Measurements from ENCODE around the gene CYTL1. TPM values are rescaled to one million over a fixed set of nuclear protein-coding genes. Genes with fewer than 3 reads are reported as not detected.

CYTL1 gene
- total RNA-seq, 4 donors from 2014 or later: 0.79 to 1.8 TPM; not detected in 2

GRCh38 chr4:5043579-5043978, 24.3 kb upstream of the CYTL1 start:
- TF ChIP-seq CTCF (IDR thresholded peaks at IDR 0.05): no peak
- TF ChIP-seq EP300 (IDR thresholded peaks at IDR 0.05; ENCODE audit: low read depth): no peak
- no peak for TF ChIP-seq POLR2A (IDR thresholded peaks at IDR 0.05)
- no peak for TF ChIP-seq POLR2AphosphoS5 (IDR thresholded peaks at IDR 0.05)
- H3K4me1 ChIP-seq: no peaks in the 10 kb centered on the region
- no peak overlapping the region for H3K27ac ChIP-seq
- in situ Hi-C loops (cut with MboI; ENCODE audit: low pct_ligation_motif_present in 1 of 4, low pct_unique_long_range_greater_than_20kb in 1 of 4, low sequenced_read_pairs in 3 of 4) (no loop called here), intact Hi-C loops (cut with DNase I; ENCODE audit: low total_unique reads) (no loop called here)
- no peak for DNase-seq
- no peaks in the 10 kb centered on the region for H3K36me3 ChIP-seq
- H3K4me3 ChIP-seq: no peak overlapping the region
- WGBS, 2 donors (ENCODE audit: low coverage in 1 of 2): 54 to 100% methylated on average over 1 to 3 of the region's 6 CpGs
- no peaks in the 10 kb centered on the region for H3K27me3 ChIP-seq
- no peaks in the 10 kb centered on the region for H3K9me3 ChIP-seq

GRCh38 chr4:5041699-5042098, 22.4 kb upstream of the CYTL1 start:
- WGBS, 2 donors (ENCODE audit: low coverage in 1 of 2): 48 to 61% methylated on average over 7 of the region's 7 CpGs

GRCh38 chr4:5040856-5041620, 21.8 kb upstream of the CYTL1 start:
- in situ Hi-C loops (cut with MboI; ENCODE audit: low pct_ligation_motif_present in 1 of 4, low pct_unique_long_range_greater_than_20kb in 1 of 4, low sequenced_read_pairs in 3 of 4) (no loop called here), intact Hi-C loops (cut with DNase I; ENCODE audit: low total_unique reads) (no loop called here)
- H3K36me3 ChIP-seq: no peaks in the 10 kb centered on the region
- TF ChIP-seq POLR2A (IDR thresholded peaks at IDR 0.05): no peak
- no peak for TF ChIP-seq CTCF (IDR thresholded peaks at IDR 0.05)
- TF ChIP-seq EP300 (IDR thresholded peaks at IDR 0.05; ENCODE audit: low read depth): no peak
- peaks cover 0 to 3% (median 0%) of the 10 kb centered on the region in 4 donors for H3K4me1 ChIP-seq
- 73 to 84% methylated on average over 9 of the region's 9 CpGs for WGBS, 2 donors (ENCODE audit: low coverage in 1 of 2)
- no peak overlapping the region for H3K27ac ChIP-seq
- no peak overlapping the region for H3K4me3 ChIP-seq
- H3K27me3 ChIP-seq: no peaks in the 10 kb centered on the region
- no peak for DNase-seq
- H3K9me3 ChIP-seq: no peaks in the 10 kb centered on the region

More at GRCh38 chr4:5041699-5042098, 22.4 kb upstream of the CYTL1 start:
- in situ Hi-C loops (cut with MboI; ENCODE audit: low pct_ligation_motif_present in 1 of 4, low pct_unique_long_range_greater_than_20kb in 1 of 4, low sequenced_read_pairs in 3 of 4) (no loop called here), intact Hi-C loops (cut with DNase I; ENCODE audit: low total_unique reads) (no loop called here)
- Histone ChIP-seq H3K27me3 (no peaks in the 10 kb centered on the region), H3K4me3 (no peak overlapping the region), H3K9me3 (no peaks in the 10 kb centered on the region), H3K36me3 (no peaks in the 10 kb centered on the region), H3K27ac (no peak overlapping the region), H3K4me1 (peaks cover 0 to 3% (median 0%) of the 10 kb centered on the region in 4 donors)
- DNase-seq: no peak
- no peak for TF ChIP-seq CTCF (IDR thresholded peaks at IDR 0.05)
- TF ChIP-seq POLR2AphosphoS5 (IDR thresholded peaks at IDR 0.05): no peak
- no peak for TF ChIP-seq POLR2A (IDR thresholded peaks at IDR 0.05)
- no peak for TF ChIP-seq EP300 (IDR thresholded peaks at IDR 0.05; ENCODE audit: low read depth)

- Histone ChIP-seq H3K4me3 (no peak overlapping the region), H3K36me3 (no peaks in the 10 kb centered on the region), H3K9me3 (no peaks in the 10 kb centered on the region), H3K27me3 (no peaks in the 10 kb centered on the region), H3K4me1 (peaks cover 0 to 3% (median under 1%) of the 10 kb centered on the region in 4 donors), H3K27ac (no peak overlapping the region)
- TF ChIP-seq POLR2A (IDR thresholded peaks at IDR 0.05): no peak
- no peak for TF ChIP-seq CTCF (IDR thresholded peaks at IDR 0.05)
- TF ChIP-seq EP300 (IDR thresholded peaks at IDR 0.05; ENCODE audit: low read depth): no peak
- TF ChIP-seq POLR2AphosphoS5 (IDR thresholded peaks at IDR 0.05): no peak
- WGBS, 2 donors (ENCODE audit: low coverage in 1 of 2): 92 to 100% methylated on average over 1 to 7 of the region's 7 CpGs
- intact Hi-C loops (cut with DNase I; ENCODE audit: low total_unique reads) (no loop called here), in situ Hi-C loops (cut with MboI; ENCODE audit: low pct_ligation_motif_present in 1 of 4, low pct_unique_long_range_greater_than_20kb in 1 of 4, low sequenced_read_pairs in 3 of 4) (no loop called here)
- no peak for DNase-seq
Measured at GRCh38 chr4:5039800-5040199, 20.5 kb upstream of the CYTL1 start.
